GM12892 (cell line): ENCODE results near the gene SERPINF2. TPM values are rescaled to one million over a fixed set of nuclear protein-coding genes. Genes with fewer than 3 reads are reported as not detected.
"Not testable (repeated sequence)": the region's sequence is repeated elsewhere in the genome, so short reads cannot be mapped to it uniquely, and the experiment has no call there.

Experiments used
- DNase-seq: peaks from one replicate; pipeline ENCODE4 v3.0.0; 2011; ENCODE audit not compliant: insufficient read length
- FAIRE-seq: peaks from 2 replicates; lab custom pipeline; 2011; peaks lifted over from hg19 to GRCh38; lab: Jason Lieb, UNC
- POLR2A ChIP-seq: IDR thresholded peaks from 2 replicates; pipeline ENCODE4 v1.6.1; 2011; ENCODE audit warnings: low read depth, low read length, control low read depth
- POLR2AphosphoS5 ChIP-seq: IDR thresholded peaks from 2 replicates; pipeline ENCODE4 v1.6.1; 2011; ENCODE audit warnings: low read depth, low read length, control low read depth
- TAF1 ChIP-seq: IDR thresholded peaks from 2 replicates; pipeline ENCODE4 v1.6.1; 2011; ENCODE audit warnings: low read depth, mild to moderate bottlenecking, control low read depth, low read length, borderline replicate concordance
- polyA plus RNA-seq: library from polyadenylated mRNA; unstranded; fragments of >200 nt; gene quantifications from one replicate; pipeline ENCODE4 v1.2.1, GENCODE V29; 2012; ENCODE audit warnings: missing spikeins, inconsistent platforms; ENCODE audit not compliant: missing spikeins

The SERPINF2 gene
- polyA plus RNA-seq = not detected

GRCh38 chr17:1742371-1743087 lies at the start of gene SERPINF2:
Gene SERPINF2, plus strand, starts transcription at chr17:1742871. Its CDS starts 2,125 bp downstream, at chr17:1744996.
- TF ChIP-seq POLR2AphosphoS5 (no peak), TAF1 (no peak), POLR2A (no peak)
- FAIRE-seq = no peak
- no peak for DNase-seq

- FAIRE-seq (no peak), DNase-seq (no peak)
- TF ChIP-seq POLR2A = no peak
- TF ChIP-seq TAF1 = no peak
- TF ChIP-seq POLR2AphosphoS5 = no peak
Measured at GRCh38 chr17:1693339-1693738, 49.3 kb upstream of the SERPINF2 start.

GRCh38 chr17:1695365-1695764 lies 47.3 kb upstream of the SERPINF2 start:
- TF ChIP-seq POLR2A = no peak
- TF ChIP-seq TAF1 = no peak
- TF ChIP-seq POLR2AphosphoS5 = no peak
- no peak for DNase-seq
- FAIRE-seq = no peak

DNA sequence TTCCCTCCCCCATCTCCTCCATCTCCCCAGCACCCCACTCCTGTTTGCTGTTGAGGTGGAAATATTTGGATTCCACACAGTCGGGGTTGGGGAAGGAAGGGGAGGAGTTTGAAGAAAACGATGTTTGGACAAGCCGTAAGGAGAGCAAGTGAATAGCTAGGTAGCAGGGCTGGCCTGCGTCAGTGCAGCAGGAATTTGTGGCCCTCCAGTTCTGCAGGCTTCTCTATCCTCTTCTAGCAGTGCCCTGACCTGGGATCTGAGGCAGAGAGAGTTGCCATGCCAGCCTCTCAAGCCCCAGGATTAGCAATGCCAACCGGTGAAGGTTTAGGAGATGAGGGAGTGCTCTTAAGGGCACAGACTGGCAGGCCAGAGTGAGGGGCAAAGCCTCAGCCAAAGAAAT lies 45.0 kb upstream of the SERPINF2 start:
- DNase-seq = no peak
- no peak for FAIRE-seq
- TF ChIP-seq POLR2A = no peak

DNA sequence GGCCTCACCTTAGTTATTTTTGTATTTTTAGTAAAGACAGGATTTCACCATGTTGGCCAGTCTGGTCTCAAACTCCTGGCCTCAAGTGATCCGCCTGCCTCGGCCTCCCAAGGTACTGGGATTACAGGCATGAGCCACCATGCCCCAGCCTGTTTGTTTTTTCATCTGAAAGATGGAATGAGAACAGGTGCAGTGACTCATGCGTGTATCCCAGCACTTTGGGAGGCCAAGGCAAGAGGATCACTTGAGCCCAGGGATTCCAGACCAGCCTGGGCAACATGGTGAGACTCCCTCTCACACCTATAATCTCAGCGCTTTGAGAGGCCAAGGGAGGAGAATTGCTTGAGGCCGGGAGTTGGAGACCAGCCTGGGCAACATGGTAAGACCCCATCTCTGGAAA lies 42.8 kb upstream of the SERPINF2 start:
- not testable (repeated sequence) for DNase-seq, FAIRE-seq

DNA sequence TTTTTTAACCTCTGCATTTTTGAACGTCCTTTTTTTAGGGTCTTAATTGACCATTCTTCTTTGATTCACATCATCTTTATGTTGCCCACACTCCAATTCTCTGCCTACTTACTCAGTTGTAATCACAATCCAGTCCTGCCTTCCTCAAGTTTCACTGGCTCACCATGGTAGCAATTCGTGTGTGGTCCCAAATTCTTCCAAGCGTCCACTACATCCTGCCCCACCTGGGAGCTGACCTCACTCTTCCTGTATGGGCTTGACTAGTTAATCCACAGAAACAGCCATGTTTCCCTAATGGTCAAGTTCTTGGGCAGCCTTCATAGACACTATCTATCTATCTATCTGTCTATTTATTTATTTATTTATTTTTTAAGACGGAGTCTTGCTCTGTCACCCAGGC lies 39.6 kb upstream of the SERPINF2 start:
- FAIRE-seq = no peak
- TF ChIP-seq TAF1 (no peak), POLR2AphosphoS5 (no peak), POLR2A (no peak)
- no peak for DNase-seq

DNA sequence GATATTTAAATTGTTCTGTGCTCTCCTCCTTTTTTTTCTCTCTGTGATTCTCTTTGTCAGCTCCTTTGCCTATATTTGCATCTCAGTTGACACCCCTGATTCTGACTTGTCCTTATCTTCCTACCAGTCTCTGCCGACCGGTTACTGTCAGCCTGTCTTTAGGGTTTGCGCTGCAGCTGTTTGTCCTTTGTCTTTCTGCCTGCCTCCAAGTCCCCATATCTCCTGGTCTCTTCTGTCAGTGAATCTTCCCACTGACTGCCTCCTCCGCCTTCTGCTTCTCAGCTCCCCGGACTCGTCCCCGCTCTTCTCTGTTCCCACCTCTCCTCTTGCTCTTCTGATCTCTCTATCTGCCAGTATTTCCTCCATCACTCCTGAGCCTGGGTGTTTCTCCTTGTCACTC lies 37.7 kb upstream of the SERPINF2 start:
- TF ChIP-seq POLR2A (no peak), POLR2AphosphoS5 (no peak), TAF1 (no peak)
- no peak for FAIRE-seq
- no peak for DNase-seq

DNA sequence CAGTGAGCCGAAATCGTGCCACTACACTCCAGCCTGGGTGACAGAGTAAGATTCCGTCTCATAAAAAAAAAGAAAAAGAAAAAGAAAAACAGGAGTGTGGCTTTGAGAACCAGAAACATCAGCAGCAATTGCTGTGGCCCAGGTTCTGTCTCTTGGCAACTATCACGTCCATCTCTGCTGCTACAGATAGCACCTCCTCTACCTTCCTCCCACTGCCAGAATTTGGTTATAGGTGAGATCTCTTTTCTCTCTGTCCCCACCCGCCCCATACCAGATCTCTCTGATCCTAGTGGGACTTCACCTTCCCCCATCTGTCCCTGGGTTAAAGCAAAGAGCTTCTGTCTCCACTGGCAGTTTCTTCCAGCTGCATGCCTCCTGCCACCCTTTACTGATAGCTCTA lies 35.6 kb upstream of the SERPINF2 start:
- no peak for TF ChIP-seq POLR2AphosphoS5
- no peak for TF ChIP-seq TAF1
- TF ChIP-seq POLR2A = no peak
- DNase-seq (no peak), FAIRE-seq (no peak)

DNA sequence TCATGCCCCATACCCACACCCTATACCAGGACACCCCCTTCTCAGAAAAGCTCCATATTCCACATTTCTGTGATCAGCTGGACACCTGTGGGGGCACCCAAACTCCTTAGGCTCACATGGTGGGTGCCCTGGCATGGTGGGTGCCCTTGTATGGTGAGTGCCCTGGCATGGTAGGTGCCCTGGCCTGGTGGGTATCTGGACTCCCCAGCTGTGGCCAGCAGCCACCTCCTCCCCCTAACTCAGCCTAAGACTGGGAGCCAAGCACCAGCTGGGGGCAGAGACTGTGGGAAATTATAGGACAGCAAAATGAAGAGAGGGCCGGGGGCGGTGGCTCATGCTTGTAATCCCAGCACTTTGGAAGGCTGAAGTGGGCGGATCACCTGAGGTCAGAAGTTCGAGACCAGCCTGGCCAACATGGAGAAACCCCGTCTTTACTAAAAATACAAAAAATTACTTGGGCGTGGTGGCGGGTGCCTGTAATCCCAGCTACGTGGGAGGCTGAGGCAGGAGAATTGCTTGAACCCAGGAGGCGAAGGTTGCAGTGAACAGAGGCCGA lies 33.8 kb upstream of the SERPINF2 start:
- not testable (repeated sequence) for DNase-seq, FAIRE-seq

- DNase-seq (no peak), FAIRE-seq (no peak)
- TF ChIP-seq TAF1 (no peak), POLR2AphosphoS5 (no peak), POLR2A (no peak)
Measured at GRCh38 chr17:1709403-1709951, 33.2 kb upstream of the SERPINF2 start.

GRCh38 chr17:1709971-1710806 lies 32.5 kb upstream of the SERPINF2 start, which contains the start of gene TLCD2:
Gene TLCD2, minus strand, starts transcription at chr17:1710377. Its CDS starts 135 bp downstream, at chr17:1710242.
- FAIRE-seq = no peak

More at GRCh38 chr17:1709971-1710806, 32.5 kb upstream of the SERPINF2 start, which contains the start of gene TLCD2:
- no peak for DNase-seq
- no peak for TF ChIP-seq POLR2AphosphoS5
- TF ChIP-seq POLR2A = no peak
- TF ChIP-seq TAF1 = no peak
